Aorta (tissue), 5 donors: Measurements from ENCODE around the gene LPCAT2. TPM values are rescaled to one million over a fixed set of nuclear protein-coding genes. Genes with fewer than 3 reads are reported as not detected.

Experiments used
- ATAC-seq: fragments of 200-7000 bp; cut with Tn5 transposase; one replicate; pipeline ENCODE4 v1.9.1; 2022; ENCODE audit warnings: moderate library complexity; ENCODE audit not compliant: low FRiP score
- DNase-seq, 2 donors: peaks; one replicate each; pipeline ENCODE4 v3.0.0-alpha.2; 2020
- H3K27ac ChIP-seq, 2 donors: one replicate each; pipeline ENCODE4 v1.5.1; 2013; ENCODE audit warnings: low read length in 2 of 2, mild to moderate bottlenecking in 2 of 2, moderate library complexity in 2 of 2, control low read depth in 1 of 2, inconsistent platforms in 1 of 2, low read depth in 1 of 2
- H3K27me3 ChIP-seq, 2 donors: one replicate each; pipeline ENCODE4 v1.6.1; 2013; ENCODE audit warnings: control low read depth in 1 of 2, low read length in 1 of 2, mild to moderate bottlenecking in 1 of 2, moderate library complexity in 1 of 2; ENCODE audit not compliant: insufficient read depth in 2 of 2, control insufficient read depth in 1 of 2
- H3K36me3 ChIP-seq, 2 donors: one replicate each; pipeline ENCODE4 v1.6.1; 2013; ENCODE audit warnings: control low read depth in 1 of 2, low read length in 1 of 2, mild to moderate bottlenecking in 1 of 2; ENCODE audit not compliant: insufficient read depth in 2 of 2, control insufficient read depth in 1 of 2
- H3K4me1 ChIP-seq, 2 donors: one replicate each; pipeline ENCODE4 v1.6.1; 2013; ENCODE audit warnings: low read length in 2 of 2, control low read depth in 1 of 2, mild to moderate bottlenecking in 1 of 2, moderate library complexity in 1 of 2; ENCODE audit not compliant: insufficient read depth in 2 of 2, control insufficient read depth in 1 of 2
- H3K4me3 ChIP-seq, 2 donors: one replicate each; pipeline ENCODE4 v1.5.1; 2013; ENCODE audit warnings: low read length in 2 of 2, control low read depth in 1 of 2, mild to moderate bottlenecking in 1 of 2
- H3K9me3 ChIP-seq: one replicate; pipeline ENCODE4 v1.6.1; 2013; ENCODE audit warnings: mild to moderate bottlenecking, low read length; ENCODE audit not compliant: control insufficient read depth
- WGBS, 2 donors: extraction: QIAGEN DNeasy Blood & Tissue Kit; methylation state at CpG; one replicate each; pipeline ENCODE4 v1.1.7; 2013; 5-methylcytosine and 5-hydroxymethylcytosine counted together
- intact Hi-C, 2 donors: fragments of 100-400 bp; cut with DNase I; formaldehyde crosslinking; loops; one replicate each; pipeline versions ENCODE4 v1.14.2 to v1.15.0; 2022
- polyA plus RNA-seq, 2 donors: library from polyadenylated mRNA; stranded (reverse); fragments of 200-250 nt; gene quantifications; one replicate each; pipeline ENCODE4 v1.2.3, GENCODE V29; 2013
- total RNA-seq, 2 donors: library from RNA; stranded (reverse); fragmentation: NEBNext Ultra II Directional; extraction: Animal tissue kit (Norgen Biotek cat#: 25700); gene quantifications; one replicate each; pipeline ENCODE4 v1.2.1, GENCODE V29; 2021
- donor health status: healthy with polysubstance abuse.
- donor health status: Bipolar disorder and iron deficiency.
- donor health status: DM: no; HTN: no; CAD: no.
- donor health status: DM: no; HTN: no; CAD: no.
- donor health status: DM: yes; HTN: yes; CAD: no.

Gene LPCAT2
- total and polyA plus RNA-seq, 4 donors, result 14.8 to 36.6 (median 17.4) TPM

- Histone ChIP-seq H3K9me3 (no peaks in the 10 kb centered on the region), H3K4me1 (no peaks in the 10 kb centered on the region), H3K36me3 (no peaks in the 10 kb centered on the region), H3K4me3 (no peak overlapping the region), H3K27ac (no peak overlapping the region), H3K27me3 (no peaks in the 10 kb centered on the region)
- intact Hi-C loops, result loop anchor here in 1 of 2 donors (2.0 kb wide), 1 partner anchor 46 kb away; no protein-coding TSS in a partner anchor
- no peak for ATAC-seq
- no peak for DNase-seq
- 19 to 20% methylated on average over 2 of the region's 2 CpGs for WGBS, 2 donors
These were observed 17.6 kb downstream of the LPCAT2 start for GRCh38 chr16:55526441-55526840.

GRCh38 chr16:55527885-55528284 is 19.0 kb downstream of the LPCAT2 start:
- H3K27me3 ChIP-seq, result no peaks in the 10 kb centered on the region
- no peaks in the 10 kb centered on the region for H3K9me3 ChIP-seq
- no peaks in the 10 kb centered on the region for H3K4me1 ChIP-seq
- no peak for ATAC-seq
- intact Hi-C loops, result loop anchor here in 1 of 2 donors (2.0 kb wide), 1 partner anchor 45 kb away; no protein-coding TSS in a partner anchor
- no peaks in the 10 kb centered on the region for H3K36me3 ChIP-seq
- no peak overlapping the region for H3K27ac ChIP-seq
- DNase-seq, result no peak
- H3K4me3 ChIP-seq, result no peak overlapping the region

- DNase-seq, result no peak
- Histone ChIP-seq H3K4me1 (no peaks in the 10 kb centered on the region), H3K9me3 (no peaks in the 10 kb centered on the region), H3K27me3 (no peaks in the 10 kb centered on the region), H3K36me3 (no peaks in the 10 kb centered on the region), H3K4me3 (no peak overlapping the region), H3K27ac (no peak overlapping the region)
- 81 to 86% methylated on average over 2 of the region's 2 CpGs for WGBS, 2 donors
- intact Hi-C loops, result no loop called here
- ATAC-seq, result no peak
These were observed 20.1 kb downstream of the LPCAT2 start for GRCh38 chr16:55529018-55529417.

GRCh38 chr16:55530316-55530856 is 21.5 kb downstream of the LPCAT2 start:
- no peaks in the 10 kb centered on the region for H3K36me3 ChIP-seq
- no peaks in the 10 kb centered on the region for H3K27me3 ChIP-seq
- intact Hi-C loops, result no loop called here
- H3K9me3 ChIP-seq, result no peaks in the 10 kb centered on the region
- ATAC-seq, result no peak
- DNase-seq, result no peak
- no peaks in the 10 kb centered on the region for H3K4me1 ChIP-seq
- 98 to 100% methylated on average over 1 of the region's 1 CpG for WGBS, 2 donors
- H3K4me3 ChIP-seq, result no peak overlapping the region
- no peak overlapping the region for H3K27ac ChIP-seq

- ATAC-seq, result no peak
- Histone ChIP-seq H3K4me1 (peaks cover 0 to 2% of the 10 kb centered on the region in 2 donors), H3K27me3 (no peaks in the 10 kb centered on the region), H3K27ac (no peak overlapping the region), H3K36me3 (no peaks in the 10 kb centered on the region), H3K9me3 (no peaks in the 10 kb centered on the region), H3K4me3 (no peak overlapping the region)
- DNase-seq, result no peak
- intact Hi-C loops, result no loop called here
- WGBS, 2 donors, result 90 to 100% methylated on average over 1 of the region's 1 CpG
These were observed 23.4 kb downstream of the LPCAT2 start for GRCh38 chr16:55532227-55532626.

- peaks cover 0 to 3% of the 10 kb centered on the region in 2 donors for H3K36me3 ChIP-seq
- DNase-seq (no peak), ATAC-seq (no peak)
- H3K9me3 ChIP-seq, result no peaks in the 10 kb centered on the region
- H3K27ac ChIP-seq, result no peak overlapping the region
- no peaks in the 10 kb centered on the region for H3K27me3 ChIP-seq
- H3K4me3 ChIP-seq, result no peak overlapping the region
- WGBS, 2 donors, result 15 to 16% methylated on average over 2 of the region's 2 CpGs
- H3K4me1 ChIP-seq, result peaks cover 0 to 2% of the 10 kb centered on the region in 2 donors
- intact Hi-C loops, result loop anchor here in 1 of 2 donors (5.0 kb wide), 1 partner anchor 37 kb away; no protein-coding TSS in a partner anchor
These were observed 25.9 kb downstream of the LPCAT2 start for GRCh38 chr16:55534756-55535155.

- Histone ChIP-seq H3K27ac (no peak overlapping the region), H3K27me3 (no peaks in the 10 kb centered on the region), H3K4me1 (peaks cover 0 to 2% of the 10 kb centered on the region in 2 donors), H3K9me3 (no peaks in the 10 kb centered on the region), H3K36me3 (peaks cover 0 to 3% of the 10 kb centered on the region in 2 donors), H3K4me3 (no peak overlapping the region)
- intact Hi-C loops, result loop anchor here in 1 of 2 donors (5.0 kb wide), 1 partner anchor 42 kb away; no protein-coding TSS in a partner anchor
- DNase-seq (no peak), ATAC-seq (no peak)
- 71 to 78% methylated on average over 5 of the region's 5 CpGs for WGBS, 2 donors
These were observed 30.2 kb downstream of the LPCAT2 start for GRCh38 chr16:55539049-55539448.

- DNase-seq (no peak), ATAC-seq (no peak)
- Histone ChIP-seq H3K9me3 (no peaks in the 10 kb centered on the region), H3K4me3 (no peak overlapping the region), H3K27ac (no peak overlapping the region), H3K36me3 (peaks cover 0 to 3% of the 10 kb centered on the region in 2 donors), H3K27me3 (no peaks in the 10 kb centered on the region), H3K4me1 (peaks cover 0 to 2% of the 10 kb centered on the region in 2 donors)
- intact Hi-C loops, result loop anchor here in 1 of 2 donors (5.0 kb wide), 1 partner anchor 42 kb away; no protein-coding TSS in a partner anchor
- 74 to 88% methylated on average over 1 of the region's 1 CpG for WGBS, 2 donors
These were observed 30.6 kb downstream of the LPCAT2 start for GRCh38 chr16:55539488-55539887.

GRCh38 chr16:55540221-55540620 is 31.3 kb downstream of the LPCAT2 start:
- H3K4me3 ChIP-seq, result no peak overlapping the region
- DNase-seq (no peak), ATAC-seq (no peak)
- H3K36me3 ChIP-seq, result peaks cover 0 to 3% of the 10 kb centered on the region in 2 donors
- WGBS, 2 donors, result 92 to 95% methylated on average over 1 of the region's 1 CpG
- no peak overlapping the region for H3K27ac ChIP-seq
- peaks cover 0 to 2% of the 10 kb centered on the region in 2 donors for H3K4me1 ChIP-seq
- H3K27me3 ChIP-seq, result no peaks in the 10 kb centered on the region
- intact Hi-C loops, result loop anchor here in 1 of 2 donors (10.0 kb wide), 1 partner anchor 305 kb away; no protein-coding TSS in a partner anchor
- H3K9me3 ChIP-seq, result no peaks in the 10 kb centered on the region
